Measurements from ENCODE around the gene UBE2D3. TPM values are rescaled to one million over a fixed set of nuclear protein-coding genes. Genes with fewer than 3 reads are reported as not detected.

UBE2D3 gene
- polyA plus RNA-seq, 2 of the 4 experiments (the other 2 are of a cell fraction): 186 to 338 TPM

GRCh38 chr4:102783006-102783405 is 44.3 kb downstream of the UBE2D3 start (continued):
- TF ChIP-seq ZC3H11A (IDR thresholded peaks at IDR 0.05): no peak
- TF ChIP-seq CHD4 (IDR thresholded peaks at IDR 0.05; ENCODE audit: borderline replicate concordance): no peak
- no peak for TF ChIP-seq FOSB (CRISPR knock-in tag; IDR thresholded peaks at IDR 0.05)

- TF ChIP-seq SREBF2 (IDR thresholded peaks at IDR 0.05) (no peak), HMGXB4 (CRISPR knock-in tag; IDR thresholded peaks at IDR 0.05; ENCODE audit: borderline replicate concordance) (no peak)
- ATAC-seq: peak; percentile 56 to 60; a peak in 3 of 6 replicates
Observed at GRCh38 chr4:102781570-102781969, 45.8 kb downstream of the UBE2D3 start.

GRCh38 chr4:102780476-102781144 is 46.7 kb downstream of the UBE2D3 start:
- CTCF ChIA-PET: no interaction called here
- FAIRE-seq: no peak
- H3K4me2 ChIP-seq: no peak overlapping the region

More at GRCh38 chr4:102781570-102781969, 45.8 kb downstream of the UBE2D3 start:
- FAIRE-seq (no peak), DNase-seq (ENCODE audit: low read depth in 1 of 2, low spot score in 1 of 2) (no peak)
- no peaks in the 10 kb centered on the region for H3K9me3 ChIP-seq
- ChIA-PET POLR2A (no interaction called here), CTCF (no interaction called here)
- 72% methylated on average over 1 of the region's 1 CpG for WGBS (ENCODE audit: missing lambda C conversion rate)
- no peak overlapping the region for H3K4me2 ChIP-seq
- H3K27ac ChIP-seq: no peak overlapping the region
- no peak overlapping the region for H3K4me3 ChIP-seq
- 0 out of 3 replicates have a peak, but pooled peaks cover 3% of the 10 kb centered on the region for H3K4me1 ChIP-seq

GRCh38 chr4:102779204-102779603 is 48.1 kb downstream of the UBE2D3 start:
- POLR2A ChIA-PET: no interaction called here
- Histone ChIP-seq H3K9me3 (no peaks in the 10 kb centered on the region), H3K4me1 (0 out of 3 replicates have a peak, but pooled peaks cover 3% of the 10 kb centered on the region), H3K27ac (no peak overlapping the region), H3K4me3 (no peak overlapping the region), H3K4me2 (no peak overlapping the region)
- no peak for TF ChIP-seq REST (IDR thresholded peaks at IDR 0.05)
- TF ChIP-seq RAD21 (conservative IDR thresholded peaks at IDR 0.05 in 1 of 2, IDR thresholded peaks at IDR 0.05 in 1 of 2): no peak
- TF ChIP-seq FOSL2 (IDR thresholded peaks at IDR 0.05): no peak
- no peak for TF ChIP-seq FOSL2 (CRISPR knock-in tag; IDR thresholded peaks at IDR 0.05)
- no peak for TF ChIP-seq KDM1A (IDR thresholded peaks at IDR 0.05; ENCODE audit: low read depth)
- TF ChIP-seq EP300 (IDR thresholded peaks at IDR 0.05): no peak
- WGBS (ENCODE audit: missing lambda C conversion rate): 82% methylated on average over 4 of the region's 4 CpGs
- FAIRE-seq (no peak), ATAC-seq (no peak), DNase-seq (ENCODE audit: low read depth in 1 of 2, low spot score in 1 of 2) (no peak)
- CTCF ChIA-PET: interaction anchor here (0.9 kb wide), 1 partner anchor 158 kb away, joined by 3 read pairs; no protein-coding TSS in a partner anchor

More at GRCh38 chr4:102780476-102781144, 46.7 kb downstream of the UBE2D3 start:
- POLR2A ChIA-PET: no interaction called here
- no peak overlapping the region for H3K27ac ChIP-seq
- ATAC-seq: peak in 1 of 2 experiments; percentile 68; a peak in 2 of 6 replicates
- no peak overlapping the region for H3K4me3 ChIP-seq
- 93% methylated on average over 5 of the region's 5 CpGs for WGBS (ENCODE audit: missing lambda C conversion rate)
- H3K9me3 ChIP-seq: no peaks in the 10 kb centered on the region
- TF ChIP-seq EHF (CRISPR knock-in tag; IDR thresholded peaks at IDR 0.05): no peak
- peak; percentile 96 for TF ChIP-seq MAFK (IDR thresholded peaks at IDR 0.05; ENCODE audit: partially characterized antibody)
- H3K4me1 ChIP-seq: 0 out of 3 replicates have a peak, but pooled peaks cover 3% of the 10 kb centered on the region
- DNase-seq (ENCODE audit: low read depth in 1 of 2, low spot score in 1 of 2): peak in 1 of 2 experiments; percentile 32

All from A549 (cell line).